Esophagus squamous epithelium (tissue), 4 donors: ENCODE measurements around the gene ZGPAT.

Experiments
- POLR2A ChIP-seq, 4 donors: fragments of 450-650 bp; IDR thresholded peaks; one replicate each; pipeline ENCODE4 v1.6.1; 2017; ENCODE audit warnings: antibody characterized with exemption in 4 of 4, mild to moderate bottlenecking in 4 of 4, moderate library complexity in 3 of 4
- TF ChIP-seq, protein P1 (sequence below), 6 experiments: fragments of 450-650 bp in 4 of 6; fragments of 200-600 bp in 2 of 6; sonication (generic) in 2 of 6; IDR thresholded peaks; one replicate each; pipeline ENCODE4 v1.5.1; 2016 to 2019; ENCODE audit warnings: antibody characterized with exemption in 6 of 6, mild to moderate bottlenecking in 4 of 6, moderate library complexity in 4 of 6

- no peak for TF ChIP-seq POLR2A (IDR thresholded peaks at IDR 0.05)
- TF ChIP-seq, protein P1, sequence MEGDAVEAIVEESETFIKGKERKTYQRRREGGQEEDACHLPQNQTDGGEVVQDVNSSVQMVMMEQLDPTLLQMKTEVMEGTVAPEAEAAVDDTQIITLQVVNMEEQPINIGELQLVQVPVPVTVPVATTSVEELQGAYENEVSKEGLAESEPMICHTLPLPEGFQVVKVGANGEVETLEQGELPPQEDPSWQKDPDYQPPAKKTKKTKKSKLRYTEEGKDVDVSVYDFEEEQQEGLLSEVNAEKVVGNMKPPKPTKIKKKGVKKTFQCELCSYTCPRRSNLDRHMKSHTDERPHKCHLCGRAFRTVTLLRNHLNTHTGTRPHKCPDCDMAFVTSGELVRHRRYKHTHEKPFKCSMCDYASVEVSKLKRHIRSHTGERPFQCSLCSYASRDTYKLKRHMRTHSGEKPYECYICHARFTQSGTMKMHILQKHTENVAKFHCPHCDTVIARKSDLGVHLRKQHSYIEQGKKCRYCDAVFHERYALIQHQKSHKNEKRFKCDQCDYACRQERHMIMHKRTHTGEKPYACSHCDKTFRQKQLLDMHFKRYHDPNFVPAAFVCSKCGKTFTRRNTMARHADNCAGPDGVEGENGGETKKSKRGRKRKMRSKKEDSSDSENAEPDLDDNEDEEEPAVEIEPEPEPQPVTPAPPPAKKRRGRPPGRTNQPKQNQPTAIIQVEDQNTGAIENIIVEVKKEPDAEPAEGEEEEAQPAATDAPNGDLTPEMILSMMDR (IDR thresholded peaks at IDR 0.05), result no peak
These were observed 60.0 kb downstream of the ZGPAT start for GRCh38 chr20:63767886-63768285.
